ENCODE data around the gene ARMC9.

GRCh38 chr2:231422056-231422455, 223.6 kb downstream of the ARMC9 start:
- TF ChIP-seq EZH2 (IDR thresholded peaks at IDR 0.05; ENCODE audit: insufficient read depth, poor library complexity, severe bottlenecking) (no peak), EZH2phosphoT487 (IDR thresholded peaks at IDR 0.05; ENCODE audit: insufficient read depth, low read depth) (no peak)
